Measurements from ENCODE around the gene TRIP10. TPM values are rescaled to one million over a fixed set of nuclear protein-coding genes. Genes with fewer than 3 reads are reported as not detected.

TRIP10 gene
- total RNA-seq, 1 donor from 2014 or later, result 131 TPM

DNA sequence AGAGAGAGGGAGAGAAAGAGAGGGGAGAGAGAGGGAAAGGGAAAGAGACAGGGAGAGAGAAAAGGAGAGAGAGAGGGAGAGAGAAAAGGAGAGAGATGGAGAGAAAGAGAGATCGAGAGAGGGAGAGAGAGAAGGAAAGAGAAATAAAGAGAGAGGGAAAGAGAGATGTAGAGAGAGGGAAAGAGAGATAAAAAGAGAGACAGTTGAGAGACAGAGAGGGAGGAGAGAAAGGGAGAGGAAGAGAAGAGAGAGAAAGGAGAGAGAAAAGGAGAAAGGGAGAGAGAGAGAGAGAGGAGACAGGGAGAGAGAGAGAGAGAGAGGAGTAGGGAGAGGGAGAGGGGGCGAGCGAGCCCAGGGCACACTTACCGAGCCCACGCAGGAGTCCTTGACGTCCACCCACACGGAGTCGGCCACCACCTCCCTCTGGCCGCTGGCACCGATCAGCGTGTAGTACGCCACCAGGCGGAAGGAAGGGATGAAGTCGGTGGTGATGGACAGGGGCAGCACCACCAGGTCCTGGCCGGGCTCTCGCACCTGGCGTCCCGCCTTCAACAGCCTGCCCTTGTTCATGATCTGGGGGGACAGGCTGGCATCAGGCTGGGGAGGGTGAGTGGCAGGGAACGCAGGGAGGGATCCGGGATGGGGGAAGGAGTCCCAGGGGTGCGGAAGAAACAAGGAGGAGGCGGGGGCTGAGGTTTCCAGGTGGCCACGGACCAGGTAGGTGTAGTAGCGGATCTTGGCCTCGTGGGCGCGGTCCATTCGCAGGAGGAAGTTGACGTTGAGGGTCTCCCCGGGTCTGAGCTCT lies 29.0 kb upstream of the TRIP10 start:
- intact Hi-C loops (cut with DNase I), result no loop called here
- DNase-seq (ENCODE audit: low spot score) (no peak), ATAC-seq (no peak)

DNA sequence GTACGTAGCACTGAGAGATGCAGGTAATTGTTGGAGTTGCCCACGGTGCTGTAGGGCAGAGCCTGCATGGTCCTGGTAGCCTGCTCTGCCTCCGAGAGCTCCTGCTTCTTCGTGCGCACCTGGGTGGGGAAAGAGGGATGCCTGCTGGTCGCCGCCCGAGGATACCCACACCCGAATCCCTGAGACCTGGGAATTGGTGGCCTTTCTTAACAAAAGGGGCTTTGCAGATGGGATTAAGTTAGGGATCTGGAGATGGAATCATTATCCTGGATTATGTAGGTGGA lies 28.5 kb upstream of the TRIP10 start:
- intact Hi-C loops (cut with DNase I), result no loop called here
- no peak for ATAC-seq
- DNase-seq (ENCODE audit: low spot score), result no peak

DNA sequence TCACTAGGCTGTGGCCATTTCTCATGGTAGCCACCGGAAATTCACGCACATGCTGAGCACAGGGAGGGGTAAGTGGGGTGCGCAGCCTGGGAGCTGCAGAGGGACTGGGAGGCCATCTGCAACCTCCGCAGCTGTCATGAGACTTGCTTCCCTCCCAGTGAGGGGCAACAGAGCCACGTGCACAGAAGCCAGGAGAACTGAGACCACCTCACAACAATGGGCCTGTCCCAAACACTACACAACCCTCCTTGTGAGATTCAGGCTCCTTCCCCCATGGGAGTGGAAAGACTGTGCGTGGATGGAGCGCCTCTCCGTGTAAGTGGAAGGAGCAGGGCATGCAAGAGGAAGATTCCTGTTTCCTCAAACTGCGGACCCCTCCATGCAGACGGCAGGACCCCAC lies 27.9 kb upstream of the TRIP10 start:
- no peak for ATAC-seq
- intact Hi-C loops (cut with DNase I), result no loop called here

DNA sequence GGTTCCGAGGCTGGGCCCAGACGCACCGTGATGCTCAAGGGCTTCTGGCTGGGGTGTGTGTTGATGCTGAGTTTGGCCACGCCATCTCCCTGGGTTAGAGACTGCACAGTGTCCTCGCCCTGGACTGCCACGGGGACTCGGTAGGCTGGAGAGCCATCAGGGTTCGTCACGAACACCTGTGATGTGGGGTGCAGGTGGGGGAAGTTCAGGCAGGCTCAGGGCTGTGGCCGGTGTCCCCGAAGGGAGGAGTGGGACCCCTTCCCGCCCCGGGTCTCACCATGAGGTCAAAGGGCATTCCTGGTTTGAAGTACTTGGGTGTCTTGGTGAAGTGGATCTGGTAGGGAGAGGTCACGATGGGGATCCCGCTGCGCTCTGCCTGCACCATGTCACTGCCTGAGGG lies 27.2 kb upstream of the TRIP10 start:
- ATAC-seq (no peak), DNase-seq (ENCODE audit: low spot score) (no peak)
- intact Hi-C loops (cut with DNase I), result no loop called here

More for the DNA sequence above, 27.9 kb upstream of the TRIP10 start:
- DNase-seq (ENCODE audit: low spot score), result no peak

DNA sequence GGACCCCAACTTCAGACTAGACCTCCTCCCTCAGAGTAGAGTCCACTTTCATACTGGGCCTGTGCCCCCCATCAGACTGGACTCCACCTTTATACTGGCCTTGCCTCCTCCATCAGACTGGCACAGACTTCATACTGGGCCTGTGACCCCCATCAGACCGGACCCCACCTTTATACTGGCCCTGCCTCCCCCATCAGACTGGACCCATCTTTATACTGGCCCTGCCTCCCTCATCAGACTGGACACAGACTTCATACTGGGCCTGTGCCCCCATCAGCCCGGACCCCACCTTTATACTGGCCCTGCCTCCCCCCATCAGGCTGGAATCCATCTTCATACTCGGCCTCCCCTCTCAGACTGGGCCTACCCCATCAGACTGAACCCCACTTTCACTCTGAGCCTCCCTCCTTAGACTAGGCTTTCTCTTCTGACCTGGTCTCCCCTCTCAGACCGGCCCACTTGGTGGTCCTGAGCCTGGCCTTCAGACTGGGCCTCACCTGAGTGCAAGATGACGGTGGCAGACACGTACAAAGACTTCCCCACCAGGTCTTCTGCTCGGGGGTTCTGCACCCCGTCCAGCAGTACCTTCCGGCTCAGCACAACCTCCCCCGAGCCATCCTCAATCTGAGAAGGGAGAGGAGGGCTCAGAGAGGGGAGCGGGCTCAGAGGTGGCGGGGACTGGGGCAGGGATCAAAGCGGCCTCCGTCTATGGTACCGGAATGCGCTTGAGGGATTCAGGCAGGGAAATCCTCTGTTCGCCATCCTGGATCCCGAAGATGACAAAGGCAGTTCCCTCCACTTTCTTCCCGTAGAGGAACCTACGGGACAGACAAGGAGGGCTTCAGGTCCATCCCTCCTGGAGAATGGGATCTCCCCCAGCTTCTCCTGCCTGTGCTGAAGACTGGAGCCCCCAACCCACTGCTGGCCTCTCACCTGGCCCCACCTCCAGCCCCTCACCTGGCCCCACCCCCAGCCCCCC lies 26.5 kb upstream of the TRIP10 start:
- intact Hi-C loops (cut with DNase I), result no loop called here
- ATAC-seq (no peak), DNase-seq (ENCODE audit: low spot score) (no peak)

DNA sequence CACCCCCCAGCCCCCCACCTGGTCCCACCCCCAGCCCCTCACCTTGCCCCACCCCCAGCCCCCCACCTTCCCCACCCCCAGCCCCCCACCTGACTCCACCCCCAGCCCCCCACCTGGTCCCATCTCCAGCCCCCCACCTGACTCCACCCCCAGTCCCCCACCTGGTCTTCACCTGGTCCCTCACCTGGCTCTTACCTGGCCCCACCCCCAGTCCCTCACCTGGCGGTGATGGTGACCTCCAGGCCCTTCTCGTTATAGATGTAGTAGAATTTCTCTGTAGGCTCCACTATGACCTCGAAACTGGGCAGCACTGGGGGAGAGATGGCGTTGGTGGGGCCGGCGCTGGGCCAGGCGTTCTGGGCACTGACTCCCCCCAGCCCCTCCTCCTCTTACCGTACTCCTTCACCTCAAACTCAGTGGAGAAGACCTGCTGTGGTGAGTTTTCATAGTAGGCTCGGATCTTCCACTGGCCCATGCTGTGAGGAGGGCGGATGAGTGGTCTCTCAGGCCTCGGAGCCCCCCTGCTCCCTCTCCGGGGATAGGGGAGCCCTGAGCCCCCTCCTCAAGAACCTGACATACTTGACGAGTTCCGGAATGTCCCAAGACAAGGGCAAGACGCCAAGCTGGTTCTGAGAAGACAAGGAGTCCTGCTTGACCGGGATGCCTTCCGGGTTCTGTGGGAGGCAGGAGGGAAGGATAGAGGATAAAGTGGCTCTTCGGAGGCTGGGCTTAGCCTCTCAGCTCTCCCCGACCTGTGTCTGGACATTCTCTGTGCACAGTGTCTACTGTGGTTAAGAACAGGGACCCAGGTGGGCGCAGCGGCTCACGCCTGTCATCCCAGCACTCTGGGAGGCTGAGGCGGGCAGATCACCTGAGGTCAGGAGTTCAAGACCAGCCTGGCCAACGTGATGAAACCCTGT lies 25.4 kb upstream of the TRIP10 start:
- intact Hi-C loops (cut with DNase I), result no loop called here
- DNase-seq (ENCODE audit: low spot score), result no peak
- no peak for ATAC-seq

DNA sequence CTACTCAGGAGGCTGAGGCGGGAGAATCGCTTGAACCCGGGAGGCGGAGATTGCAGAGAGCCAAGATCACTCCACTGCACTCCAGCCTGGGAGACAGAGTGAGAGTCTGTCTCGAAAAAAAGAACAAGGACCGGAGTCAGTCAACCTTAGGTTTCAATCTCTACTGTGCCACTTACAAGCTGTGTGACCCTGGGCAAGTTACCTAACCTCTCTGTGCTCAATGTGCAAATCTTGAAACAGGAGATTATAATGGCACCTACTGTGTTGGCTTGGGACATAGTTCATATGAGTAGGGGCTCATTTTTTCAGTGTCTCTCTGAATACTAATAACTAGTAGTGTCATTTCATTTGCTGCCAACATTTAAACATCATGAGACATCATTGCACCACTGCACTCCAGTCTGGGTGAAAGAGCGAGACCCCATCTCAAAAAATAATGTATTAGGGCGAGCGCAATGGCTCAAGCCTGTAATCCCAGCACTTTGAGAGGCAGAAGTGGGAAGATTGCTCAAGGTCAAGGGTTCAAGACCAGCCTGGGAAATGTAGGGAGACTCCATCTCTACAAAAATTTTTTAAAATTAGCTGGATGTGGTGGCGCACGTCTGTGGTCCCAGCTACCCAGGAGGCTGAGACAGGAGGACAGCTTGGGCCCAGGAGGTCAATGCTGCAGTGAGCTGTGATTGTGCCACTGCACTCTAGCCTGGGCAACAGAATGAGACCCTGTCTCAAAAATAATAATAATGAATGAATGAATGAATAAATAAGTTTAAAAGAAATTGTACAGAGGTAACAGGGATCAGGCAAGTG lies 24.5 kb upstream of the TRIP10 start:
- intact Hi-C loops (cut with DNase I), result no loop called here
- ATAC-seq, result no peak
- DNase-seq (ENCODE audit: low spot score), result no peak

DNA sequence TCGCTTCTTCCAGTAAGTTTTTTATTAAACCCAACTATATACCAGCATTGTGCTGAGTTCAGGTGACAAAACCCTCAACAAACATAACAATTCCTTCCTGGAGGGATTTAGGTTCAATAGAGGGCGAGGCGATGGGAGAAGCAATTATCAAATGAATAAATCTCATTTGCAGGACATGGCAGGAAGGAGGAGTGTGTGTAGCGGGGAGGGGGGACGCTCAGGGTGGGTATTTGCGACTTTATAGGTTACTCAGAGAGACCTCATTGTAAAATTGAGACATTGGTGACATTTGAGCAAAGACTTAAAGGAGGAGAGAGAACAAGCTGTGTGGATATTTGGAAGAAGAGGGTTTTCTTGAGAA lies 22.9 kb upstream of the TRIP10 start:
- ATAC-seq (no peak), DNase-seq (ENCODE audit: low spot score) (no peak)
- intact Hi-C loops (cut with DNase I), result no loop called here

DNA sequence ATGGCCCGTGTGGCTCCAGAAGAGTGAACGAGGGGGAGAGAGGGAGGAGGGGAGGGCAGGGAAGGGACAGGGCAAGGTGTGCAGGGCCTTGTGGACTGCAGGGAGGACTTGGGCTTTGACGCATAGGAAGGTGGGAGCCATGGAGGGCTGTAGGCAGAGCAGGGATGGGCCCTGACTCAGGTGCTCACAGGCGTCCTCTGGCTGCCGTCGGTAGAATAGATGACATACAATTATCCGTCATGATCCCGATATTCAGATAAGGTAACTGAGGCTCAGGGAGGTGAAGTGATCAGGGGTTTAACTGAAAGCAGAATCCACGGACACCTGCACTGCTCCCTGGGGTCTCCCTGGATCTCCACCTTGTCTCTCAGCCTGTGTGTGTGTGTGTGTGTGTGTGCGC lies 22.4 kb upstream of the TRIP10 start:
- intact Hi-C loops (cut with DNase I), result no loop called here
- ATAC-seq, result no peak
- DNase-seq (ENCODE audit: low spot score), result no peak

DNA sequence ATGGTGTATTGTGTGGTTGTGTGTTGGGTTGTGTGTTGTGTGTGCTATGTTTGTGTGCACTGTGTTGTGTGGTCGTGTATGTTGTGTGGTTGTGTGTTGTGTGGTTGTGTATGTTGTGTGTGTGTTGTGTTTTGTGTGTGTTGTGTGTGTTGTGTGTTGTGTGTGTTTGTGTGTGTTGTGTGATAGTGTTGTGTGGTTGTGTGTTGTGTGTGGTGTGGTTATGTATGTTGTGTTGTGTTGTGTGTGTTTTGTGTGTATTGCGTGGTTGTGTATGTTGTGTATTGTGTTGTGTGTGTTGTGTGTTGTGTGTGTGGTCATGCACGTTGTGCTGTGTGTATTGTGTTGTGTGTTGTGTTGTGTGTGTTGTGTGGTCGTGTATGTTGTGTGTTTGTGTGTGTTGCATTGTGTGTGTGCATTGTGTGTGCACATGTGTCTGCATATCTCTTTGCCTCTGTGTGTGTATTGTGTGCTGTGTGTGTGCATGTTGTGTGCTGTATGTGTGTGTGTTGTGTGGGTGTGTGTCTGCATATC lies 22.0 kb upstream of the TRIP10 start:
- ATAC-seq, result no peak
- intact Hi-C loops (cut with DNase I), result no loop called here

DNA sequence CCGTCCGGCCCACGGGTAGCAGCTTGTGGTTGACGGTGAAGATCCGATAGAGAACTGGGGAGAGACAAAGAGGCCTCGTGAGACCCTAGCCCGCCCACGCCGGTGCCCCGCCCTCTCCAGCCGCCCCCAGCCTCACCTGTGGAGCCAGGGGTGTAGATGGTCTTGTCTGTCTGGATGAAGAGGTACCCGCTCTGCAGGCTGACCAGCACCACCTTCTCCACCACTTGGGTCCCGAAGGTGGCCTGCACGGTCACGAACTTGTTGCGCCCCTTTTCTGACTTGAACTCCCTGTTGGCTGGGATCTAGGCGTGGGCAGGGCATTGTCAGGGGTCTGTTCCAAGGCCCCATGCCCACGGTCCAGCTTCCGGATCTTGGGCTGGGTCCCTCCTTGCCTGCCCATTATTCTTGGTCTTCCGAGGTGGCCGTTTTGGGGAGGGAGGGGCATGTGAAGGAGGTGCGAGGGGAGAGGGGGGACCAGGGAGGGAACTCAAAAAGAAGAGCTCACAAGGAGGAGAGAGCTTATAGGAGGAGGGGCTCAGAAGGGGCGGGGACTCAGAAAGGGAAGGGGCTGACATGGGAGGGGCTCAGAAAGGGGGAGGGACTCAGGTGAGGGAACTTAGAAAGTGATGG lies 21.3 kb upstream of the TRIP10 start:
- no peak for ATAC-seq
- intact Hi-C loops (cut with DNase I), result no loop called here
- DNase-seq (ENCODE audit: low spot score), result no peak

More for the DNA sequence above, 22.0 kb upstream of the TRIP10 start:
- no peak for DNase-seq (ENCODE audit: low spot score)

DNA sequence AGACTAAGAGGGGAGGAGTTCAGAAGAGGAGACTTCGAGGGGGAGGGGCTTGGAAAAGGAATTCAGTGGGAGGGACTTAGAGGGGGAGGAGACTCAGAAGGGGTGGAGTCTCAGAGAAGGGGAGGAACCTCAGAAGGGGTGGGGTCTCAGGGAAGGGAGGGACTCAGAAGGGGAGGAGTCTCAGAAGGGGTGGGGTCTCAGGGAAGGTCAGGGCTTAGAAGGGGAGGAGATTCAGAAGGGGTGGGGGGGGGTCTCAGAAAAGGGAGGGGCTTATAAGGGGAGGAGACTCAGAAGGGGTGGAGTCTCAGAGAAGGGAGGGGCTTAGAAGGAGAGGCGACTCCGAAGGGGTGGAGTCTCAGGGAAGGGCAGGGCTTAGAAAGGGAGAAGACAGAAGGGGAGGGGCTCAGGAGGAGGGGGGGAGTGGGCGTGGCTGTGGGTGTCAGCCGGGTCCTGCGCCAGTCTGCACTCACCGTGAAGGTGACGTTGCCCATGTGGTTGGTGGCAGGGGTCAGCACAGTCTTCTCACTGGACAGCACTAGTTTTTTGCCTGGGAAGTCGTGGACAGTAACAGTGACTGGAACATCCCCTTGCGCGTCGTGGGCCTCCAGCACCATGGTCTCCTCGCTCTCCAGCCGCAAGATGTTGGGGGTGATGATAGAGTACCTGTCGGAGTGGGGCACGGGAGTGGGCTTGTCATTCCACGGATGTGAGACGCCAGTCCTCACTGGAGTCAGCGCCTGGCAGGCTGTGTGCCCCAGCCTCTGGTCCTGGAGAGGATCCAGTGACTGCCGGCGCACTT lies 20.5 kb upstream of the TRIP10 start:
- DNase-seq (ENCODE audit: low spot score) (no peak), ATAC-seq (no peak)
- intact Hi-C loops (cut with DNase I), result no loop called here

DNA sequence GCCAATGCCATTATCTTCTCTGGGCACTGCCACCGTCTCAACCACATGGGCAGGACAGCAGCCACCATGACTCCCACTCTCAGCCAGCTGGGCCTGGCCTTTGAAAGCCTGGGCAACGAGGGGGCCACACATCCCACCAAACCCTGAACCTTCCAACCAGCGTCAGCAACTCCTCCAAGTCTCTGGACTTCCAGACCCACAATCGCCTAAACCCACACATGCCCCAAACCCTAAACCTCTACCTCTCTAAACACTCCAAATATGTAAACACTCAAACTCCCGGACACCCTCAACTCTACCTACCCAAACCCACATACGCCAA lies 20.0 kb upstream of the TRIP10 start:
- intact Hi-C loops (cut with DNase I), result no loop called here
- DNase-seq (ENCODE audit: low spot score) (no peak), ATAC-seq (no peak)

DNA sequence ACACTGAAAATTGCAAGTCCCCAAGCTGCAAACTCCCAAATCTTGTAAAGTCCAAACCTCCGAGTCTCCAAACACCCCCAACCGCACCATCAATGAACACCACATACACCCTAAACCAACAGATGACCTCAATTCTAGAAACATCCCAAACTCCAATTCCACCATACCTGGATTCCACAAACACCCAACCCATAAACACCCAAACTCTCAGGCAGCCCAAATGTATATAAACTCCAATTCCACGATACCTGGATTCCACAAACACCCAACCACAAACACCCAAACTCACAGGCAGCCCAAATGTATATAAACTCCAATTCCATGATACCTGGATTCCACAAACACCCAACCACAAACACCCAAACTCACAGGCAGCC lies 19.5 kb upstream of the TRIP10 start:
- ATAC-seq (no peak), DNase-seq (ENCODE audit: low spot score) (no peak)
- intact Hi-C loops (cut with DNase I), result no loop called here

DNA sequence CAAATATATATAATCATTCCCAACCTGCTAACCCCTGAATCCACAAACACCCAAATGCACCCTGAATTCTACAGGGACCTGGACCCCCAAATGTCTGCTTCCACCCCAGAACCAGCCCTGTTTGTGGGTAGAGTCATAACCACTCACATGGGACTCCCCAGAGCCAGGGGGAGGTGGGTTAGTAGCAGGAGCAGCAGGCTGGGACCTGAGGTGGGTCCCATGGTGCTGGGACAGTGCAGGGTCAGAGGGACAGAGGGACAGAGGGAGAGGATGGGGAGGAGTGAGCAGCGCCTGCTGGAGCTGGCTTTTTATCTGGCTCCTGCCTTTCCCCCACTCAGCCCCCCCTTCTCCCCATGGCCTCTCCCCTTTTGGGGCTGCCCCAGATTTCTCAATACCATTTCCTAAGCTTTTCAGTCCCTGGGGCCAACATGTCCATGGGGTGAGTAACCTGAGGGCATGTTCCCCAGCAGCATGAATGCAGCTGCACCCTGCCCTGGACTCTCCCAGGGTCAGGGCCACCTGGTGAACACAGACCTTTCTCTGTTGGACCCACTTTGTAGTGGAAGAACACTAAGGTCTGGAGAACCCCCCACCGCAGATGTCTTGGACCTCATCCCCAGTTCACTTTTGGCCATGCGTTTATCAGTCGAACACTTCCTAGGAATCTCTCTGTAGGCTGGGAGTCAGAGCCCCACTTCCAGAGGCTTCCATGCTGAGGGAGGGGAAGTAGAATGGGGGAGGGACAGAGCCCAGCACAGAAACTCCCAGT lies 18.9 kb upstream of the TRIP10 start, which contains the start of gene C3:
Gene C3, minus strand, starts transcription at position 282 of the 769 bp plus-strand sequence. Its CDS starts 61 bp downstream, at position 221.
- ATAC-seq, result peak; percentile 91
- DNase-seq (ENCODE audit: low spot score), result peak; percentile 79
- intact Hi-C loops (cut with DNase I), result no loop called here

DNA sequence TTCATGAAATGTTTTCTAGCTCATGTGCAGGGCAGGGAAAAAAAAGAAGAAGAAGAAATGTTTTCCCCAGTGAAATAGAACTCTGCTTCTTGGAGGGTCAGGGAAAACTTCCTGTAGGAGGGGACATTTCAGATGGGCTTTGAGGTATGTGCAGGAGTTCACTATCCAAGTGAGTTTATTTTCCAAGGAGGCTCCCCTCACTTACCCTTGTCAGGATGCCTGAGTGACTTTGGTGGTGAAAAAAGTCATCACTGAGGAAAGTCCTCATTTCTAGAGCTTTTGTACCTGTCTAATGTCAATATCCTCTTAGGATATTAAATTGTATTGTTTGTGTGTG lies 18.4 kb upstream of the TRIP10 start:
- no peak for DNase-seq (ENCODE audit: low spot score)
- ATAC-seq, result no peak
- intact Hi-C loops (cut with DNase I), result no loop called here

DNA sequence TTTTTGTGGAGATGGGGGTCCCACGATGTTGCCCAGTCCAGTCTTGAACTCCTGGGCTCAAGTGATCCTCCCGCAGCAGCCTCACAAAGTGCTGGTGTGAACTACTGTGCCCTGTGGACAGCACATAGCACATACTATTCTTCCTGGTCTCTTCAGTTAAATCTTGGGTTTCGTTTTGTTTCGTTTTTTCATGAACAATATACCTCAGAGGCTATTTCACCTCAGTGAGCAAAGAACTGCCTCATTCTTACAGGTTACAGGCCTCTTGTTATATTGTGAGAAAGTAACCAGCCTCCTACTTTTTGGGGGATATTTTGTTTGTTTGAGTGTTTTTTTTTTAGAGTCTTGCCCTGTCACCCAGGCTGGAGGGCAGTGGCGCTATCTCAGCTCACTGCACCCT lies 17.7 kb upstream of the TRIP10 start:
- intact Hi-C loops (cut with DNase I), result no loop called here
- DNase-seq (ENCODE audit: low spot score), result no peak
- ATAC-seq, result no peak
